GM12873 (cell line): ENCODE data around the gene HSFX3.
"Not testable (repeated sequence)": the region's sequence is repeated elsewhere in the genome, so short reads cannot be mapped to it uniquely, and the experiment has no call there.

Source experiments
- CTCF ChIP-seq: IDR thresholded peaks from 2 replicates; pipeline ENCODE4 v1.5.1; 2012; ENCODE audit warnings: low read depth, mild to moderate bottlenecking, moderate library complexity, low read length, control low read depth; ENCODE audit not compliant: insufficient read depth; ENCODE audit errors: missing control alignments

HSFX3 gene

GRCh38 chrX:149549701-149550100 lies at the start of gene HSFX3:
Gene HSFX3, minus strand, starts transcription at chrX:149549924. Its CDS starts 72 bp downstream, at chrX:149549852.
- TF ChIP-seq CTCF = not testable (repeated sequence)

GRCh38 chrX:149595214-149595613 lies 45.5 kb upstream of the HSFX3 start, which contains the start of gene HSFX2:
Gene HSFX2, minus strand, starts transcription at chrX:149595314. Its CDS starts 614 bp downstream, at chrX:149594700.
- TF ChIP-seq CTCF = not testable (repeated sequence)

GRCh38 chrX:149587359-149587758 lies 37.6 kb upstream of the HSFX3 start, which contains the start of gene MAGEA9B:
Gene MAGEA9B, minus strand, starts transcription at chrX:149587459. Its CDS starts 4,280 bp downstream, at chrX:149583179.
- TF ChIP-seq CTCF = not testable (repeated sequence)

- TF ChIP-seq CTCF = no peak
Measured at GRCh38 chrX:149572743-149573142, 23.0 kb upstream of the HSFX3 start.

GRCh38 chrX:149571770-149572169 lies 22.0 kb upstream of the HSFX3 start:
- no peak for TF ChIP-seq CTCF

- no peak for TF ChIP-seq CTCF
Measured at GRCh38 chrX:149570668-149571067, 20.9 kb upstream of the HSFX3 start.

- TF ChIP-seq CTCF = no peak
Measured at GRCh38 chrX:149569770-149570169, 20.0 kb upstream of the HSFX3 start.
